Aorta (tissue), 5 donors: Measurements from ENCODE around the gene GPN2. TPM values are rescaled to one million over a fixed set of nuclear protein-coding genes. Genes with fewer than 3 reads are reported as not detected.
"Not testable (repeated sequence)": the region's sequence is repeated elsewhere in the genome, so short reads cannot be mapped to it uniquely, and the experiment has no call there.

Experiments used
- ATAC-seq: fragments of 200-7000 bp; cut with Tn5 transposase; one replicate; pipeline ENCODE4 v1.9.1; 2022; ENCODE audit warnings: moderate library complexity; ENCODE audit not compliant: low FRiP score
- DNase-seq, 2 donors: peaks; one replicate each; pipeline ENCODE4 v3.0.0-alpha.2; 2020
- H3K27ac ChIP-seq, 2 donors: one replicate each; pipeline ENCODE4 v1.5.1; 2013; ENCODE audit warnings: low read length in 2 of 2, mild to moderate bottlenecking in 2 of 2, moderate library complexity in 2 of 2, control low read depth in 1 of 2, inconsistent platforms in 1 of 2, low read depth in 1 of 2
- H3K27me3 ChIP-seq, 2 donors: one replicate each; pipeline ENCODE4 v1.6.1; 2013; ENCODE audit warnings: control low read depth in 1 of 2, low read length in 1 of 2, mild to moderate bottlenecking in 1 of 2, moderate library complexity in 1 of 2; ENCODE audit not compliant: insufficient read depth in 2 of 2, control insufficient read depth in 1 of 2
- H3K36me3 ChIP-seq, 2 donors: one replicate each; pipeline ENCODE4 v1.6.1; 2013; ENCODE audit warnings: control low read depth in 1 of 2, low read length in 1 of 2, mild to moderate bottlenecking in 1 of 2; ENCODE audit not compliant: insufficient read depth in 2 of 2, control insufficient read depth in 1 of 2
- H3K4me1 ChIP-seq, 2 donors: one replicate each; pipeline ENCODE4 v1.6.1; 2013; ENCODE audit warnings: low read length in 2 of 2, control low read depth in 1 of 2, mild to moderate bottlenecking in 1 of 2, moderate library complexity in 1 of 2; ENCODE audit not compliant: insufficient read depth in 2 of 2, control insufficient read depth in 1 of 2
- H3K4me3 ChIP-seq, 2 donors: one replicate each; pipeline ENCODE4 v1.5.1; 2013; ENCODE audit warnings: low read length in 2 of 2, control low read depth in 1 of 2, mild to moderate bottlenecking in 1 of 2
- H3K9me3 ChIP-seq: one replicate; pipeline ENCODE4 v1.6.1; 2013; ENCODE audit warnings: mild to moderate bottlenecking, low read length; ENCODE audit not compliant: control insufficient read depth
- WGBS, 2 donors: extraction: QIAGEN DNeasy Blood & Tissue Kit; methylation state at CpG; one replicate each; pipeline ENCODE4 v1.1.7; 2013; 5-methylcytosine and 5-hydroxymethylcytosine counted together
- intact Hi-C, 2 donors: fragments of 100-400 bp; cut with DNase I; formaldehyde crosslinking; loops; one replicate each; pipeline versions ENCODE4 v1.14.2 to v1.15.0; 2022
- polyA plus RNA-seq, 2 donors: library from polyadenylated mRNA; stranded (reverse); fragments of 200-250 nt; gene quantifications; one replicate each; pipeline ENCODE4 v1.2.3, GENCODE V29; 2013
- total RNA-seq, 2 donors: library from RNA; stranded (reverse); fragmentation: NEBNext Ultra II Directional; extraction: Animal tissue kit (Norgen Biotek cat#: 25700); gene quantifications; one replicate each; pipeline ENCODE4 v1.2.1, GENCODE V29; 2021
- donor health status: healthy with polysubstance abuse.
- donor health status: Bipolar disorder and iron deficiency.
- donor health status: DM: no; HTN: no; CAD: no.
- donor health status: DM: no; HTN: no; CAD: no.
- donor health status: DM: yes; HTN: yes; CAD: no.

The GPN2 gene
- total and polyA plus RNA-seq, 4 donors: 12.1 to 20.7 (median 18.7) TPM

DNA sequence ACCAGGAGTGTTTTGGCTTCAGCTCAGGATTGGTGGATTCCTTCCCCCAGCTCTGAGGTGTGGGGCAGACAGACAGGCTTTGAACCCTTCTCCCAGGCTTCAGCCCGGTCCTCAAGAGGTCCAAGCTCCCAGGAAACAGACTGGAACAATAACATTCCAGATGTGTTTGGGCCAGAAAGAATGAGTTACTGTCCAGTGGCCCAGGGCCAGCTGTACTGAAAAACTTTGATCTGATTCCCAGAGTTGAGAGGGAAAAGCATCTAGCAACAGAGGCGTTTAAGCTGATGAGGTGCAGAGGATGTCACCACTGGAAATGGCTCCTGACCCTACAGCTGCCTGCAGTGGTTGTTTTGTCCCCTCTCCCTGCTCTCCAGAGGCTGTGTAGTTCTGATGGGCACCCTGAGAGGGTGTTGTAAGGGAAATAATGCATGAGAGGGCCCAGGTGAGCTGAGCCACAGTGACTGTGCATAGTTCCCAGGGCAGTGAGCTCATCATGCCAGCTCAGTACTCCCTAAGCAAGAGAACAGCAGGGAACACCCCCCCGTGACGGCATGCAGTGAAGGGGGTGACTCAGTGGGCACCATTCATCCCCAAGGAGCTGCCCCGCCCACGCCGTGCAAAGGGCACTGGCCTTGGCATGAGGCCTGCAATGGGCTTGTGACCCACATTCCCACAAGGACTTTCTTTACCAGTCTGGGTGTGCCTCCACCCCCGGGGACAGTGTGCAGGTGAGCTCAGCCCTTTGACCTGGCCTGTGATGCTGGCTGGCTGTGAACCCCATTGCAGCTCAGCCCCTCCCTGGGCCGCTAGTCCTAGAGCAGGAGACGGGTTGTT lies 40.9 kb downstream of the GPN2 start:
- no peak overlapping the region for H3K27ac ChIP-seq
- H3K27me3 ChIP-seq: no peaks in the 10 kb centered on the region
- H3K4me1 ChIP-seq: no peaks in the 10 kb centered on the region
- peaks cover 0 to 7% of the 10 kb centered on the region in 2 donors for H3K36me3 ChIP-seq
- intact Hi-C loops: no loop called here
- peak; percentile 62 to 89 for DNase-seq
- no peak overlapping the region for H3K4me3 ChIP-seq
- no peaks in the 10 kb centered on the region for H3K9me3 ChIP-seq
- 51 to 54% methylated on average over 10 of the region's 10 CpGs for WGBS, 2 donors
- peak; percentile 48 for ATAC-seq

DNA sequence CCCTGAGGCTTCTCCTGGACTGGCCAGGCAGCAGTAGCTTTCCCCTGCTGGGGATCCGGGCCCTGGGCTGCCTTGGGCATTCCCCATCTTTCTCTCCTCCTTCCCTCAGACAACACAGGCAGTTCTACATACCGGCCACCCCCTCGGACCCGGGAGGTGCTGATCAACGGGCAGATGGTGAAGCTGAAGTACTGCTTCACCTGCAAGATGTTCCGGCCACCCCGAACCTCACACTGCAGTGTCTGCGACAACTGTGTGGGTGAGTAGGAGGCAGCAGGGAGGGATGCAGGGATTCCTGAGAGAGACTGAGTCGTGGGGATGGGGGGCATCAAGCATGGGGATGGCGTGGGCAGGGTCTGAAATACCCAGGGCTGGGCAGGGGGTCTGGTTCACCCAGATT lies 41.6 kb downstream of the GPN2 start:
- Histone ChIP-seq H3K4me3 (no peak overlapping the region), H3K4me1 (no peaks in the 10 kb centered on the region), H3K9me3 (no peaks in the 10 kb centered on the region), H3K27ac (no peak overlapping the region), H3K27me3 (no peaks in the 10 kb centered on the region), H3K36me3 (peaks cover 0 to 7% of the 10 kb centered on the region in 2 donors)
- ATAC-seq: no peak
- intact Hi-C loops: no loop called here
- DNase-seq: no peak
- WGBS, 2 donors: 87% methylated on average over 10 of the region's 10 CpGs

DNA sequence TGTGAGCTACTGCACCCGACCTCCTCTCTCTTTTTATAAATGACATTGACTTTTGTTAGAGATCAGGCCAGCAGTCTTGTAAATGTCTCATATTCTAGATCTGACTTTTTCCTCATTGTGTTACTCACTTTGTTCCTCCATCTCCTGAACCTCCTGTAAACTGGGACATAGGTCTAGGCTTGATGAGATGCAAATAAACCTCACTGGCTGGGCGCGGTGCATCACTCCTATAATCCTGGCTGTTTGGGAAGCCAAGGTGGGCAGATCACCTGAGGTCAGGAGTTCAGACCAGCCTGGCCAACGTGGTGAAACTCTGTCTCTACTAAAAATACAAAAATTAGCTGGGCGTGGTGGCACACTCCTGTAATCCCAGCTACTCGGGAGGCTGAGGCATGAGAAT lies 42.3 kb downstream of the GPN2 start:
- 89% methylated on average over 6 of the region's 6 CpGs for WGBS, 2 donors
- H3K4me3 ChIP-seq, DNase-seq, H3K27me3 ChIP-seq, H3K27ac ChIP-seq, intact Hi-C loops, H3K36me3 ChIP-seq, ATAC-seq, H3K4me1 ChIP-seq, H3K9me3 ChIP-seq: not testable (repeated sequence)

DNA sequence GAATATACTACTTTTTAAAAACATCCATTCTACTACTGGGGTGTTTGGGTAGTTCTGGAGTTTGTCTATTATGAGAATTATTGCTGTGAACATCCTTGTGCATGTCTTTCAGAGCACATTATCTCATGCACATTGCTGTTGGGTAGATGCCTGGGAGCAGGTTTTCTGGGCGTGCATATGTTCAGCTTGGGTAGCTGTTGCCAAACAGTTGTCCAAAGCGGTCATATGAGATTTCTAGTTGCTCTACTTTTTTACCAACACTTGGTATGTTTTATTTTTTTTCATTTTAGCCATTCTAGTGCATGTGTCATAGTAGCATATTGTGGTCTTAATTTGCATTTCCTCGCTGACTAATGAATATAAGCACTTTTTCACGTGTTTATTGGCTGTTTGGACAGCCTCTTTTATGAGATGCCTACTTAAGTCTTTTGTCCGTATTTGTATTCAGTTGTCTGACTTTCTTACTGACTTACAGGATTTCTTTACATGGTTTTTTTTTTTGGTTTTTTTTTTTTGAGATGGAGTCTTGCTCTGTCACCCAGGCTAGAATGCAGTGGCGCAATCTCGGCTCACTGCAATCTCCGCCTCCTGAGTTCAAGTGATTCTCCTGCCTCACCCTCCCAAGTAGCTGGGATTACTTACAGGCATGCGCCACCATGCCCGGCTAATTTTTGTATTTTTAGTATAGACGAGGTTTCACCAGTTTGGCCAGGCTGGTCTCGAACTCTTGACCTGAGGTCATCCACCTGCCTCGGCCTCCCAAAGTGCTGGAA lies 45.5 kb downstream of the GPN2 start:
- Histone ChIP-seq H3K4me3 (no peak overlapping the region), H3K4me1 (no peaks in the 10 kb centered on the region), H3K27ac (no peak overlapping the region), H3K9me3 (no peaks in the 10 kb centered on the region), H3K36me3 (no peaks in the 10 kb centered on the region), H3K27me3 (no peaks in the 10 kb centered on the region)
- no peak for ATAC-seq
- no peak for DNase-seq
- WGBS, 2 donors: 89 to 90% methylated on average over 13 of the region's 13 CpGs
- intact Hi-C loops: no loop called here

DNA sequence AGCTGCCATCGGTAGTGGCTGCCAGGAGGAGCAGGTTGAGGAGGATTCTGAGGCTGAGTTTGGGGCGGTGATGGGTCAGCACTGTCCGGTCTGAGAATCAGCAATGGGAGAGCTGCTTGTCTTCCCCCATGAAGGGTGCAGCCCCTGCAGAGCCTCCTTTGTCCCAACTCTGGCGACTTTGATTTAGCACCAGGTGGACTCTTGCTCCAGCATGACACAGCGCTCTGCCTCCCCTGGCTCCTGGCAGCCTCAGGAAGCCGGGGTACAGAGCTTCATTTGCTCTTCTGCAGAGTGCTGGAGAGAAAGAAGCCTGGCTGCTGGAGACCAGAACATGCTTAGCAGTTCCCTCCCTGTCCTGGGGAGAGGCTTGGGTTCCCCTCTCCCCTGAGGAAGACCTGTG lies 50.3 kb downstream of the GPN2 start:
- H3K27me3 ChIP-seq: no peaks in the 10 kb centered on the region
- no peak overlapping the region for H3K4me3 ChIP-seq
- WGBS, 2 donors: 89 to 92% methylated on average over 6 of the region's 6 CpGs
- no peak for DNase-seq
- H3K4me1 ChIP-seq: no peaks in the 10 kb centered on the region
- no peaks in the 10 kb centered on the region for H3K9me3 ChIP-seq
- peaks cover 0 to 6% of the 10 kb centered on the region in 2 donors for H3K36me3 ChIP-seq
- intact Hi-C loops: no loop called here
- H3K27ac ChIP-seq: no peak overlapping the region
- no peak for ATAC-seq

DNA sequence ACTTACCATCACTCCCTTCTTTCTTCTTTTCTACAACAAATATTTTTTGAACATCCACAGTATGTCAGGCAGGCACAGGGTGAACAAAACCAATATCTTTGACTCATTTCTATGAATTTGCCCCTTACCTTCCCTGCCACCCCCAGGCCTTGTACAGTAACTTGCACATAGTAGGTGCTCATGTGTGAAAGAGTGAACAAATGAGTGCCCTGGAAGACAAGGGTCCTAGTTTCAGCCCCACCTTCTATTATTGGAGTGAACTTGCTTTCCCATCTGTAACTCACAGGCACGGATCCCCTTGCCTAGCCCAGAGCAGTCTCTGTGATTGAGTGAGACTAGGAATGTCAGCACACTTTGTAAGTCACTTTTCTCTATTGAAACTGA lies 50.8 kb downstream of the GPN2 start:
- no peaks in the 10 kb centered on the region for H3K27me3 ChIP-seq
- H3K4me3 ChIP-seq: no peak overlapping the region
- peaks cover 0 to 10% of the 10 kb centered on the region in 2 donors for H3K36me3 ChIP-seq
- H3K9me3 ChIP-seq: no peaks in the 10 kb centered on the region
- WGBS, 2 donors: 81 to 93% methylated on average over 1 of the region's 1 CpG
- no peak for ATAC-seq
- no peak overlapping the region for H3K27ac ChIP-seq
- no peak for DNase-seq
- no peaks in the 10 kb centered on the region for H3K4me1 ChIP-seq
- intact Hi-C loops: no loop called here

DNA sequence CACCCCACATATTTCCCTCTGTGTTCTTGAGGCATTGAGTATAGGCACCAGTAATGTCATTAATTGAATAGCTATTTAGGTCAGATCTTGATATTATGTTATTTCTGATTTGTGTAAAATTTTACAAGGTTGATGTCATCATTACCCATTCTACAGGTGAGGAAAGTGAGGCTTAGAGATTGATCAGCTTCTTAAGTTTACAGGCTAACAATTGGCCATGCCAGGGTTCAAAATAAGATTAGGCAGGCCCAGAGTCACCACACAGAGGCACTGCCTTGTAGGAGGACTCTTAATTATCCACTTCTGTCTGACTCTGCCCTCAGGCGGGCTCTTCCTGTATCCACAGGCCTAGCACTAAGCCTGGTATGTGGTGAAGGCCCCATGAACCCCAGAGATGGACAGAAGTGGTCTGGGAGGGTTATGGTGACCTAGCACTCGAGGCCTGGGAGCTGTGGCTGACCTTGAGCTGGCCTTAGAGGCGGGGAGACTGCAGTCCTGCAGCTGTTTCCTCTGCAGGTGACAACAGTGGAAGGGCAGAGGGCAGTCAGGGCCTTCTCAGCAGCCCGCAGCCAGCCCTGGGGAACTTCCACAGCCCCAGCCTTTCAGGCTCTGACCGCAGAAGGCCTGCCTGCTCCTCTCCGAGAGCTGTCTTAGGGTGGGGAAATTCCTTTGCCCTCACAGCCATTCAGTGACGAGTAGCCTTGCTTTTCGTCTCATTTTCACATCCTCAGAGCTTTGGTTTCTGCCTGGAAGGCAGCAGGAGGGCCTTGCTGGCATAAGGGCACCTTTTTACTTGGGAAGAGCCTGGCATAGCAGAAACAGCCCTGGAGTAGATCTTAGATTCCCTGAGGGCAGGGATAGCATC lies 51.4 kb downstream of the GPN2 start:
- peak; percentile 36 for ATAC-seq

DNA sequence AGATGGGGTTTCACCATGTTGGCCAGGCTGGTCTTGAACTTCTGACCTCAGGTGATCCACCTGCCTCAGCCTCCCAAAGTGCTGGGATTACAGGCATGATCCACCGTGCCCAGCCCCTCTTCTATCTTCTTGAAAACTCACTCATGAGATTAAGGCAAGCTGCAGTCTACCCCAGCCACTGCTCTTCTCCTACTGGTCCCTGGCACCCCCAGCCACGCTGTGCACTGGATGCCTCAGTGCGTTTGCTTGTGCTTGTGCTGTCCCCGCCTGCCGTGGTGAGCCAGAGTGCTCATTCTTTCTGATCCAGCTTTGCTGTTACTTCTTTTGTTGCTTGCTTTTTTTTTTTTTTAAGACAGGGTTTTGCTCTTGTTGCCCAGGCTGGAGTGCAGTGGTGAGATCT lies 52.4 kb downstream of the GPN2 start:
- WGBS, 2 donors: 82 to 88% methylated on average over 5 of the region's 5 CpGs
- H3K27me3 ChIP-seq, H3K4me3 ChIP-seq, H3K4me1 ChIP-seq, intact Hi-C loops, ATAC-seq, H3K27ac ChIP-seq, H3K9me3 ChIP-seq, DNase-seq: not testable (repeated sequence)
- peaks cover 0 to 17% of the 10 kb centered on the region in 2 donors for H3K36me3 ChIP-seq

More for the DNA sequence above, 51.4 kb downstream of the GPN2 start:
- 80 to 81% methylated on average over 8 of the region's 8 CpGs for WGBS, 2 donors
- Histone ChIP-seq H3K4me3 (no peak overlapping the region), H3K36me3 (peaks cover 0 to 15% of the 10 kb centered on the region in 2 donors), H3K9me3 (no peaks in the 10 kb centered on the region), H3K4me1 (no peaks in the 10 kb centered on the region), H3K27ac (no peak overlapping the region), H3K27me3 (no peaks in the 10 kb centered on the region)
- DNase-seq: no peak
- intact Hi-C loops: no loop called here
